ENCODE measurements around the gene PPIL1. TPM values are rescaled to one million over a fixed set of nuclear protein-coding genes. Genes with fewer than 3 reads are reported as not detected.

Gene PPIL1
- total and polyA plus RNA-seq, 2 of the 8 experiments (the other 6 are each of a cell fraction or from before 2014, with no cell fraction given) = 83.7 to 86.5 TPM

DNA sequence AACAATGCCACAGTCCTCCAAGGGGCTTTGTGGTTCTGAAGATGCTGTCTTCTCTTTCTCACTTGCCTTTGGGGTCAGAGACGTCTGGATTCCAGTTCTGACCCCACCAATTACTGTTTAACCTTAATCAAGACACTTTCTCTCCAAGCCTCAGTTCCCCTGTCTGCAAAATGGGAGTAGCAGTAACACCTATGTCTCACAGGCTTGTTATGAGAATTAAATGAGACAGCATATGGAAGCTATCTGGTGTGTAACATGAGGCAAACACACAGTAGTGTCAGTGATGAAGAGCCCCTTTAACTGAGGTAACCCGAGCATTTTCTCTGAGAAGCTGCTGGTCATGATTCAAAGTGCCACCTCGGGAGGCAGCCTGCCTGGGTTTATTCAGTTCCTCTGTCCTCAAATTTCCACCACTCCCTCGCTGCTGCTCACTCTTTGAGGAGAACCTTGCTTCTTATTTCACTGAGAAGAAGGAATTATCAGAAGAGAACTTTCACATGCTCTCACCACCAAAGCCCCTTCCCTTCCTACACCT is 11.7 kb downstream of the PPIL1 start (continued):
- TF ChIP-seq SAP30 (IDR thresholded peaks at IDR 0.05; ENCODE audit: insufficient read depth, insufficient replicate concordance, low read length) (no peak), KDM1A (IDR thresholded peaks at IDR 0.05; ENCODE audit: borderline replicate concordance, low read length) (no peak), HDAC6 (IDR thresholded peaks at IDR 0.05; ENCODE audit: low read depth, low read length) (no peak)
